Measurements from ENCODE around the gene IRF2BP1.
A peak's percentile ranks its signal among the peaks of the same experiment; 100 is the strongest.

- TF ChIP-seq PBX3 (IDR thresholded peaks at IDR 0.05) (no peak), EHMT2 (IDR thresholded peaks at IDR 0.05; ENCODE audit: low read depth) (no peak), CTCF (IDR thresholded peaks at IDR 0.05) (no peak), EP300 (IDR thresholded peaks at IDR 0.05) (no peak), MAX (IDR thresholded peaks at IDR 0.05) (no peak), POLR2A (IDR thresholded peaks at IDR 0.05; ENCODE audit: low read length) (peak; percentile 37), BHLHE40 (IDR thresholded peaks at IDR 0.05; ENCODE audit: low read depth, low read length) (no peak), JUN (IDR thresholded peaks at IDR 0.05) (peak; percentile 55 to 71; a peak in 2 of 5 replicates), RFX5 (IDR thresholded peaks at IDR 0.05) (no peak), ELK1 (IDR thresholded peaks at IDR 0.05; ENCODE audit: low read depth, low read length) (no peak), FOXS1 (CRISPR knock-in tag; IDR thresholded peaks at IDR 0.05) (no peak), CHD4 (IDR thresholded peaks at IDR 0.05; ENCODE audit: borderline replicate concordance) (no peak)
Measured at GRCh38 chr19:45886427-45887199, 672 bp upstream of the IRF2BP1 start.

Measured in A549 (cell line).